GM12801 (cell line): ENCODE data around the gene RIPOR3.

Source experiments
- TF ChIP-seq, protein P1 (sequence below): IDR thresholded peaks from one replicate; pipeline ENCODE4 v1.5.1; 2011; ENCODE audit warnings: control low read depth; ENCODE audit not compliant: insufficient read length; ENCODE audit errors: extremely low read depth

RIPOR3 gene

GRCh38 chr20:50674138-50674825, 17.1 kb downstream of the RIPOR3 start:
- TF ChIP-seq, protein P1, sequence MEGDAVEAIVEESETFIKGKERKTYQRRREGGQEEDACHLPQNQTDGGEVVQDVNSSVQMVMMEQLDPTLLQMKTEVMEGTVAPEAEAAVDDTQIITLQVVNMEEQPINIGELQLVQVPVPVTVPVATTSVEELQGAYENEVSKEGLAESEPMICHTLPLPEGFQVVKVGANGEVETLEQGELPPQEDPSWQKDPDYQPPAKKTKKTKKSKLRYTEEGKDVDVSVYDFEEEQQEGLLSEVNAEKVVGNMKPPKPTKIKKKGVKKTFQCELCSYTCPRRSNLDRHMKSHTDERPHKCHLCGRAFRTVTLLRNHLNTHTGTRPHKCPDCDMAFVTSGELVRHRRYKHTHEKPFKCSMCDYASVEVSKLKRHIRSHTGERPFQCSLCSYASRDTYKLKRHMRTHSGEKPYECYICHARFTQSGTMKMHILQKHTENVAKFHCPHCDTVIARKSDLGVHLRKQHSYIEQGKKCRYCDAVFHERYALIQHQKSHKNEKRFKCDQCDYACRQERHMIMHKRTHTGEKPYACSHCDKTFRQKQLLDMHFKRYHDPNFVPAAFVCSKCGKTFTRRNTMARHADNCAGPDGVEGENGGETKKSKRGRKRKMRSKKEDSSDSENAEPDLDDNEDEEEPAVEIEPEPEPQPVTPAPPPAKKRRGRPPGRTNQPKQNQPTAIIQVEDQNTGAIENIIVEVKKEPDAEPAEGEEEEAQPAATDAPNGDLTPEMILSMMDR = no peak

GRCh38 chr20:50673466-50674137, 17.7 kb downstream of the RIPOR3 start:
- TF ChIP-seq, protein P1 = no peak

DNA sequence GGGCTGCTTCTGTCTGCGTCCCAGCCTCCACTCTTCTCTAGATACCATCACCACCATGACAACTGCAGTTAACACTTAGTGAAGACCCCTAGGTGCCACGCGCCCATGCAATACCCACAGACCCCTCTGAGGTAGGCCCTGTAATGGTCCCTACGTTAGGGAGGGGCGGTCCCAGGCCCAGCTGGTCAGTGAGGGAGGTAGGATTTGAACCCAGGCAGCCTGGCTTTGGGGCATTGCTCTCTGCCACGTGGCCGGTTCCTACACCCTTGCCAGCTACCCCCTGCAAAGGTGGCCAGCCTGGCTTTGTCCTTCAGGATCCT, 18.2 kb downstream of the RIPOR3 start:
- TF ChIP-seq, protein P1 = no peak

DNA sequence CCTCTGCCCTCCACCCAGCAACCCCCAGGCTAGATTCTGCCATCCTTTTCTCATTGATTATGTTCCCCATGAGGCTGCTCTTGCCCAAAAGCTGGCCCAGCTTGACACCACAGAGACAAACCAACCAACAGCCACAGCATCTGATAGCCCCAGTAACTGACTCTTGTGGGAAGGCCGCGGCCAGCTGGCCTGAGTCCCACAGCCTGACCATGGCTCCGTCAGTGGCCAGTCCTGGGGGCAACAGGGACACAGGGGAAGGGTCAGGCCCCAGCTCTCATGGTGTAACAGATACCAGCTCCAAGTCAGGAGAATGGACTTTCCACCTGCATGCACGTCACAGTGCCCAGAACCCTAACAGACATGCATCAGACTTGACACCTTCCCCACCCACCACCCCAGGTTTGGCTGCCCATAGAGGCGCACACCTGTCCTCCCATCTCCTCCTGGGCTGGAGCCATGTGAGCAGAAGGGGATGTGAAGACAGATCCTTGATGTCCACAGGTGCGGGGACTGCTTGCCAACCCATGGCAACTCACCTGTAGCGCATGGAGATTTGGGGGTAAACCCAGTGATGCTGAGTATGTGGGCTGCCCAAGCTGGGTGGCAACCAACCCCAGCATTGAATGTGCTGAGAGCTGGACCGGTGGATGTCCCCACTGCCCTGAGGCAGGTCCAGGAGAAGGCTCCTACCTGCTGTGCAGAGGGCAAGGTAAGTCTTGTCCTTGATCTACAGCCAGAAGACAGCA, 18.8 kb downstream of the RIPOR3 start:
- TF ChIP-seq, protein P1 = no peak

DNA sequence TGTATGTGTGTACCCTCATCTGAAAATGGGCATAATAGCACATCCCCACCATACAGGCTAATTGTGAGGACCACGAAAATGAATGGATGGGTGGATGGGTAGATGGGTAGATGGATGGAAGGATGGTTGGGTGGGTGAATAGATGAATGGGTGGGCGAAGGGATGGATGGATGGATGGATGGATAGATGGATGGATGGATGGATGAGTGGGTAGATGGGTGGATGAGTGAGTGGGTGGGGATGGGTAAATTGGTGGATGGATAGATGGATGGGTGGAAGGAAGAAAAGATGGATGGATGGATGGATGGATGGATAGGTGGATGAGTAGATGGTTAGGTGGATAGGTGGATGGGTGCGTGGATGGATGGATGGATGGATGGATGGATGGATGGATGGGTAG, 19.7 kb downstream of the RIPOR3 start:
- TF ChIP-seq, protein P1 = no peak

GRCh38 chr20:50670126-50670862, 21.0 kb downstream of the RIPOR3 start:
- TF ChIP-seq, protein P1 = no peak

- TF ChIP-seq, protein P1 = no peak
These were observed 22.5 kb downstream of the RIPOR3 start for GRCh38 chr20:50668798-50669197.
